Measurements from ENCODE around the gene NR5A2. TPM values are rescaled to one million over a fixed set of nuclear protein-coding genes. Genes with fewer than 3 reads are reported as not detected.
A peak's percentile ranks its signal among the peaks of the same experiment; 100 is the strongest.

The NR5A2 gene
- total and polyA plus RNA-seq, 3 donors from 2014 or later, result 1.3 to 4.4 (median 2.3) TPM

GRCh38 chr1:200146100-200146499 lies 118.6 kb downstream of the NR5A2 start:
- no peaks in the 10 kb centered on the region for H3K36me3 ChIP-seq (ENCODE audit: low read depth, missing control alignments)
- no peaks in the 10 kb centered on the region for H3K27me3 ChIP-seq
- DNase-seq, result no peak
- H3K4me3 ChIP-seq, result no peak overlapping the region
- intact Hi-C loops (cut with DNase I; ENCODE audit: low total_unique reads), result no loop called here
- no peaks in the 10 kb centered on the region for H3K9me3 ChIP-seq
- H3K27ac ChIP-seq, result no peak overlapping the region
- 28 to 33% methylated on average over 1 of the region's 1 CpG for WGBS, 2 donors
- TF ChIP-seq POLR2A (IDR thresholded peaks at IDR 0.05) (no peak), CTCF (IDR thresholded peaks at IDR 0.05) (no peak)
- H3K4me1 ChIP-seq, result no peaks in the 10 kb centered on the region

- peak; percentile 33 for DNase-seq
- TF ChIP-seq CTCF (IDR thresholded peaks at IDR 0.05) (no peak), POLR2A (IDR thresholded peaks at IDR 0.05) (no peak)
- intact Hi-C loops (cut with DNase I; ENCODE audit: low total_unique reads), result no loop called here
- no peak overlapping the region for H3K27ac ChIP-seq
- H3K36me3 ChIP-seq (ENCODE audit: low read depth, missing control alignments), result no peaks in the 10 kb centered on the region
- no peaks in the 10 kb centered on the region for H3K4me1 ChIP-seq
- WGBS, 2 donors, result 63 to 73% methylated on average over 13 of the region's 13 CpGs
- peak overlapping the region; percentile 24 to 48 for H3K4me3 ChIP-seq
- H3K27me3 ChIP-seq, result no peaks in the 10 kb centered on the region
- H3K9me3 ChIP-seq, result no peaks in the 10 kb centered on the region
Measured at GRCh38 chr1:200147094-200147493, 119.6 kb downstream of the NR5A2 start.

GRCh38 chr1:200147742-200148141 lies 120.2 kb downstream of the NR5A2 start:
- no peaks in the 10 kb centered on the region for H3K36me3 ChIP-seq (ENCODE audit: low read depth, missing control alignments)
- TF ChIP-seq POLR2A (IDR thresholded peaks at IDR 0.05) (no peak), CTCF (IDR thresholded peaks at IDR 0.05) (no peak)
- H3K4me3 ChIP-seq, result peak overlapping the region; percentile 24 to 48
- no peaks in the 10 kb centered on the region for H3K4me1 ChIP-seq
- intact Hi-C loops (cut with DNase I; ENCODE audit: low total_unique reads), result no loop called here
- H3K27ac ChIP-seq, result no peak overlapping the region
- no peaks in the 10 kb centered on the region for H3K27me3 ChIP-seq
- no peaks in the 10 kb centered on the region for H3K9me3 ChIP-seq
- WGBS, 2 donors, result 89 to 96% methylated on average over 8 to 40 of the region's 40 CpGs
- DNase-seq, result no peak

- no peak overlapping the region for H3K4me3 ChIP-seq
- no peaks in the 10 kb centered on the region for H3K4me1 ChIP-seq
- no peaks in the 10 kb centered on the region for H3K36me3 ChIP-seq (ENCODE audit: low read depth, missing control alignments)
- intact Hi-C loops (cut with DNase I; ENCODE audit: low total_unique reads), result no loop called here
- no peak for TF ChIP-seq CTCF (IDR thresholded peaks at IDR 0.05)
- no peak for TF ChIP-seq POLR2A (IDR thresholded peaks at IDR 0.05)
- DNase-seq, result no peak
- no peak overlapping the region for H3K27ac ChIP-seq
- no peaks in the 10 kb centered on the region for H3K9me3 ChIP-seq
- no peaks in the 10 kb centered on the region for H3K27me3 ChIP-seq
Measured at GRCh38 chr1:200150006-200150405, 122.5 kb downstream of the NR5A2 start.

- 61 to 63% methylated on average over 4 of the region's 4 CpGs for WGBS, 2 donors
- H3K9me3 ChIP-seq, result no peaks in the 10 kb centered on the region
- H3K4me3 ChIP-seq, result no peak overlapping the region
- H3K27me3 ChIP-seq, result no peaks in the 10 kb centered on the region
- H3K4me1 ChIP-seq, result no peaks in the 10 kb centered on the region
- TF ChIP-seq POLR2A (IDR thresholded peaks at IDR 0.05) (no peak), CTCF (IDR thresholded peaks at IDR 0.05) (no peak)
- H3K27ac ChIP-seq, result no peak overlapping the region
- intact Hi-C loops (cut with DNase I; ENCODE audit: low total_unique reads), result no loop called here
- DNase-seq, result no peak
- H3K36me3 ChIP-seq (ENCODE audit: low read depth, missing control alignments), result no peaks in the 10 kb centered on the region
Measured at GRCh38 chr1:200150721-200151120, 123.2 kb downstream of the NR5A2 start.
